ENCODE results near the gene ZNF729.
"Not testable (repeated sequence)": the region's sequence is repeated elsewhere in the genome, so short reads cannot be mapped to it uniquely, and the experiment has no call there.

ZNF729 gene

GRCh38 chr19:22286151-22286810 is at the start of gene ZNF729:
TSS of gene ZNF729 (plus strand) at chr19:22286441. CDS start at chr19:22286526, 85 bp downstream.
- no peak for DNase-seq

GRCh38 chr19:22256856-22257255 is 29.4 kb upstream of the ZNF729 start:
- DNase-seq: no peak

GRCh38 chr19:22257381-22257780 is 28.9 kb upstream of the ZNF729 start:
- DNase-seq: no peak

- DNase-seq: no peak
Observed at GRCh38 chr19:22257916-22258315, 28.3 kb upstream of the ZNF729 start.

- no peak for DNase-seq
Observed at GRCh38 chr19:22260499-22260898, 25.7 kb upstream of the ZNF729 start.

- DNase-seq: no peak
Observed at GRCh38 chr19:22261596-22261995, 24.6 kb upstream of the ZNF729 start.

- no peak for DNase-seq
Observed at GRCh38 chr19:22263121-22263520, 23.1 kb upstream of the ZNF729 start.

GRCh38 chr19:22321554-22321953 is 35.3 kb downstream of the ZNF729 start:
- not testable (repeated sequence) for DNase-seq

- no peak for DNase-seq
Observed at GRCh38 chr19:22326219-22326618, 40.0 kb downstream of the ZNF729 start.

- DNase-seq: no peak
Observed at GRCh38 chr19:22327321-22327720, 41.1 kb downstream of the ZNF729 start.

- DNase-seq: no peak
Observed at GRCh38 chr19:22331521-22331920, 45.3 kb downstream of the ZNF729 start.

- no peak for DNase-seq
Observed at GRCh38 chr19:22332924-22333323, 46.7 kb downstream of the ZNF729 start.

GRCh38 chr19:22335716-22336115 is 49.5 kb downstream of the ZNF729 start:
- DNase-seq: no peak

- DNase-seq: no peak
Observed at GRCh38 chr19:22354665-22355064, 68.4 kb downstream of the ZNF729 start.

Measured in activated naive CD4-positive, alpha-beta T cell (primary cell).